A549 (cell line): ENCODE data around the gene RALBP1. TPM values are rescaled to one million over a fixed set of nuclear protein-coding genes. Genes with fewer than 3 reads are reported as not detected.

Experiments
- ATAC-seq, 2 experiments: fragments of 200-7000 bp in 1 of 2; fragments of >200 bp in 1 of 2; cut with Nextera tagmentation in 1 of 2; cut with Tn5 transposase in 1 of 2; 3 replicates each; pipeline versions ENCODE4 v1.8.0 to v1.9.1; 2018 to 2020; ENCODE audit warnings: mild to moderate bottlenecking in 1 of 2, moderate library complexity in 1 of 2
- CTCF ChIA-PET: fragments of 300-600 bp; sonication (Branson Sonifier 250); formaldehyde crosslinking; extraction: SDS; loops from one replicate; lab custom pipeline; 2021; ENCODE audit warnings: antibody characterized with exemption, inconsistent platforms; lab: Yijun Ruan, JAX
- POLR2A ChIA-PET: fragments of 350-600 bp; formaldehyde crosslinking; extraction: SDS; loops from one replicate; lab custom pipeline; 2021; ENCODE audit warnings: antibody characterized with exemption, inconsistent platforms; lab: Yijun Ruan, JAX
- DNase-seq, 2 experiments: peaks; one replicate each; pipeline versions ENCODE4 v3.0.0 to v3.0.0-alpha.2; 2011 to 2016; ENCODE audit warnings: low read depth in 1 of 2, low spot score in 1 of 2
- FAIRE-seq: peaks from 2 replicates; lab custom pipeline; 2011; peaks lifted over from hg19 to GRCh38; lab: Jason Lieb, UNC
- H3K27ac ChIP-seq, 2 experiments: fragments of >200 bp; sonication (Bioruptor Twin); formaldehyde crosslinking; 3 replicates each; pipeline ENCODE4 v1.5.1; 2016 to 2017
- H3K4me1 ChIP-seq: fragments of >200 bp; sonication (Bioruptor Twin); formaldehyde crosslinking; 3 replicates; pipeline ENCODE4 v1.6.1; 2016
- H3K4me2 ChIP-seq: fragments of >200 bp; sonication (Bioruptor Twin); formaldehyde crosslinking; 3 replicates; pipeline ENCODE4 v1.6.1; 2016
- H3K4me3 ChIP-seq: fragments of >200 bp; sonication (Bioruptor Twin); formaldehyde crosslinking; 3 replicates; pipeline ENCODE4 v1.5.1; 2016
- H3K9me3 ChIP-seq: fragments of >200 bp; sonication (Bioruptor Twin); formaldehyde crosslinking; 3 replicates; pipeline ENCODE4 v1.6.1; 2016
- CBX2 ChIP-seq: fragments of 200-600 bp; sonication (generic); IDR thresholded peaks from 2 replicates; pipeline ENCODE4 v1.6.1; 2016; ENCODE audit warnings: low read depth, mild to moderate bottlenecking, borderline replicate concordance
- CTCF ChIP-seq: fragments of >200 bp; sonication (Bioruptor Twin); formaldehyde crosslinking; IDR thresholded peaks from 3 replicates; pipeline ENCODE4 v1.5.1; 2016
- EHMT2 ChIP-seq: fragments of 200-600 bp; sonication (generic); IDR thresholded peaks from 2 replicates; pipeline ENCODE4 v1.6.1; 2016; ENCODE audit warnings: antibody characterized with exemption, low read depth, mild to moderate bottlenecking, moderate library complexity
- ELK1 ChIP-seq: fragments of 150-350 bp; IDR thresholded peaks from 2 replicates; pipeline ENCODE4 v1.6.1; 2014; ENCODE audit warnings: low read depth, mild to moderate bottlenecking, low read length
- EP300 ChIP-seq, 2 experiments: fragments of >200 bp; sonication (Bioruptor Twin); formaldehyde crosslinking; IDR thresholded peaks; 2 replicates in 1 of 2; 3 replicates in 1 of 2; pipeline ENCODE4 v1.6.1; 2016 to 2017
- FOXS1 ChIP-seq: fragments of 250-450 bp; sonication (Bioruptor Pico); IDR thresholded peaks from 2 replicates; pipeline ENCODE4 v1.5.0; 2020; ENCODE audit warnings: mild to moderate bottlenecking, moderate library complexity
- GATA3 ChIP-seq: IDR thresholded peaks from 2 replicates; pipeline ENCODE4 v1.6.1; 2012; ENCODE audit warnings: borderline replicate concordance
- HES2 ChIP-seq: fragments of >200 bp; sonication (Bioruptor Twin); formaldehyde crosslinking; IDR thresholded peaks from 2 replicates; pipeline ENCODE4 v1.6.1; 2016
- HOXB13 ChIP-seq: fragments of 250-450 bp; sonication (Bioruptor Pico); IDR thresholded peaks from 2 replicates; pipeline ENCODE4 v1.5.0; 2020; ENCODE audit warnings: low read depth, mild to moderate bottlenecking, moderate library complexity
- HOXB5 ChIP-seq: fragments of 250-450 bp; sonication (Bioruptor Pico); IDR thresholded peaks from 2 replicates; pipeline ENCODE4 v1.5.0; 2020; ENCODE audit warnings: mild to moderate bottlenecking, moderate library complexity
- JUN ChIP-seq, 2 experiments: fragments of >200 bp; sonication (Bioruptor Twin); formaldehyde crosslinking; IDR thresholded peaks; 2 replicates in 1 of 2; 3 replicates in 1 of 2; pipeline ENCODE4 v1.6.1; 2016 to 2017
- JUNB ChIP-seq: fragments of >200 bp; sonication (Bioruptor Twin); formaldehyde crosslinking; IDR thresholded peaks from 2 replicates; pipeline ENCODE4 v1.6.1; 2016
- KDM1A ChIP-seq: fragments of 200-600 bp; sonication (generic); IDR thresholded peaks from 2 replicates; pipeline ENCODE4 v1.6.1; 2016; ENCODE audit warnings: low read depth, mild to moderate bottlenecking
- MAFK ChIP-seq: fragments of 450-650 bp; IDR thresholded peaks from 2 replicates; pipeline ENCODE4 v1.6.1; 2014; ENCODE audit not compliant: partially characterized antibody
- MAX ChIP-seq: IDR thresholded peaks from 2 replicates; pipeline ENCODE4 v1.6.1; 2012
- MYC ChIP-seq: IDR thresholded peaks from 2 replicates; pipeline ENCODE4 v1.6.1; 2012; ENCODE audit warnings: mild to moderate bottlenecking, inconsistent platforms, low read length, improper control_type of control experiment, borderline replicate concordance
- PBX3 ChIP-seq: IDR thresholded peaks from 2 replicates; pipeline ENCODE4 v1.6.1; 2012
- PHF8 ChIP-seq: fragments of 200-600 bp; sonication (generic); IDR thresholded peaks from 2 replicates; pipeline ENCODE4 v1.6.1; 2016; ENCODE audit warnings: low read depth, mild to moderate bottlenecking, antibody characterized with exemption, moderate library complexity, borderline replicate concordance
- POLR2AphosphoS2 ChIP-seq: conservative IDR thresholded peaks from 2 replicates; pipeline ENCODE4 v1.6.1; 2012; ENCODE audit warnings: low read length, improper control_type of control experiment, inconsistent platforms
- RAD21 ChIP-seq, 2 experiments: fragments of >200 bp in 1 of 2; sonication (Bioruptor Twin) in 1 of 2; formaldehyde crosslinking in 1 of 2; IDR thresholded peaks in 1 of 2; conservative IDR thresholded peaks in 1 of 2; 2 replicates in 1 of 2; 3 replicates in 1 of 2; pipeline ENCODE4 v1.6.1; 2012 to 2018; ENCODE audit warnings: inconsistent platforms in 1 of 2
- RNF2 ChIP-seq: fragments of 200-600 bp; sonication (generic); IDR thresholded peaks from 2 replicates; pipeline ENCODE4 v1.6.1; 2016; ENCODE audit warnings: low read depth, mild to moderate bottlenecking, antibody characterized with exemption, moderate library complexity, borderline replicate concordance
- TFCP2L1 ChIP-seq: fragments of 250-450 bp; sonication (Bioruptor Pico); IDR thresholded peaks from 2 replicates; pipeline ENCODE4 v1.5.0; 2021; ENCODE audit warnings: mild to moderate bottlenecking
- TP53 ChIP-seq: fragments of 250-450 bp; sonication (Bioruptor Pico); IDR thresholded peaks from 2 replicates; pipeline ENCODE4 v1.5.0; 2021; ENCODE audit warnings: mild to moderate bottlenecking, moderate library complexity
- ZC3H11A ChIP-seq: fragments of 450-650 bp; IDR thresholded peaks from 2 replicates; pipeline ENCODE4 v1.6.1; 2014; ENCODE audit warnings: antibody characterized with exemption, mild to moderate bottlenecking
- WGBS: methylation state at CpG from one replicate; pipeline ENCODE4 v1.1.6; 2017; ENCODE audit errors: missing lambda C conversion rate; 5-methylcytosine and 5-hydroxymethylcytosine counted together
- polyA plus RNA-seq, 4 experiments: library from polyadenylated mRNA; depleted of rRNA in 3 of 4; stranded (reverse); fragments of >200 nt; fragmentation: RNase III in 1 of 4; extraction: RNeasy Plus Mini Kit Qiagen cat#74134 plus additional on column Dnase treatment in 1 of 4; gene quantifications; 2 replicates in 3 of 4; 3 replicates in 1 of 4; pipeline ENCODE4 v1.2.3, GENCODE V29; 2011 to 2017

RALBP1 gene
- polyA plus RNA-seq, 2 of the 4 experiments (the other 2 are of a cell fraction): 35.6 to 38.2 TPM

GRCh38 chr18:9571546-9571945 is 96.2 kb downstream of the RALBP1 start:
- H3K27ac ChIP-seq: no peak overlapping the region
- no peak for ATAC-seq
- FAIRE-seq: no peak
- H3K9me3 ChIP-seq: no peaks in the 10 kb centered on the region
- H3K4me1 ChIP-seq: peaks cover 18% of the 10 kb centered on the region; the same call in 2 of the 3 replicates
- no peak for TF ChIP-seq POLR2AphosphoS2
- no peak for TF ChIP-seq EP300 (IDR thresholded peaks at IDR 0.05)
- TF ChIP-seq HES2: no peak
- no peak for TF ChIP-seq KDM1A
- TF ChIP-seq ELK1: no peak
- TF ChIP-seq RNF2: no peak
- TF ChIP-seq PBX3: no peak
- TF ChIP-seq RAD21 (conservative IDR thresholded peaks at IDR 0.05 in 1 of 2, IDR thresholded peaks at IDR 0.05 in 1 of 2): no peak
- H3K4me2 ChIP-seq: no peak overlapping the region
- POLR2A ChIA-PET: no interaction called here
- DNase-seq: no peak
- CTCF ChIA-PET: no interaction called here
- H3K4me3 ChIP-seq: no peak overlapping the region
- WGBS: 92% methylated on average over 3 of the region's 3 CpGs

GRCh38 chr18:9574473-9575115 is 99.3 kb downstream of the RALBP1 start:
- ChIA-PET CTCF (interaction anchor here (0.6 to 5.0 kb wide), 26 partner anchors 9 to 266 kb away, joined by 3 to 43 read pairs (median 4); no protein-coding TSS in a partner anchor), POLR2A (no interaction called here)
- DNase-seq (no peak), ATAC-seq (no peak), FAIRE-seq (no peak)
- H3K9me3 ChIP-seq: no peaks in the 10 kb centered on the region
- no peak overlapping the region for H3K4me2 ChIP-seq
- H3K4me3 ChIP-seq: no peak overlapping the region
- WGBS: 88% methylated on average over 7 of the region's 7 CpGs
- no peak overlapping the region for H3K27ac ChIP-seq
- peaks cover 30% of the 10 kb centered on the region for H3K4me1 ChIP-seq
- TF ChIP-seq HOXB5 (CRISPR knock-in tag) (no peak), GATA3 (no peak), FOXS1 (CRISPR knock-in tag) (no peak), RNF2 (no peak), KDM1A (no peak), TP53 (CRISPR knock-in tag) (no peak), HOXB13 (CRISPR knock-in tag) (no peak), TFCP2L1 (CRISPR knock-in tag) (no peak), HES2 (no peak), ZC3H11A (no peak), MAFK (no peak), PHF8 (no peak), MAX (no peak), EHMT2 (no peak), MYC (no peak), JUN (IDR thresholded peaks at IDR 0.05) (no peak), JUNB (no peak), CBX2 (no peak), CTCF (no peak)
